Muscle layer of colon (tissue), 2 donors: ENCODE results near the gene IGIP.

Experiments
- H3K27ac ChIP-seq: one replicate; pipeline ENCODE4 v1.7.0; 2013; ENCODE audit warnings: low read depth, mild to moderate bottlenecking, low read length, moderate library complexity
- H3K27me3 ChIP-seq, 2 donors: one replicate each; pipeline ENCODE4 v1.7.0; 2013; ENCODE audit warnings: low read length in 2 of 2, mild to moderate bottlenecking in 2 of 2; ENCODE audit not compliant: insufficient read depth in 2 of 2, control insufficient read depth in 1 of 2
- H3K36me3 ChIP-seq: one replicate; pipeline ENCODE4 v1.7.0; 2013; ENCODE audit warnings: mild to moderate bottlenecking, low read length; ENCODE audit not compliant: insufficient read depth
- H3K4me1 ChIP-seq: one replicate; pipeline ENCODE4 v1.7.0; 2013; ENCODE audit warnings: mild to moderate bottlenecking, low read length; ENCODE audit not compliant: insufficient read depth
- H3K4me3 ChIP-seq, 2 donors: one replicate each; pipeline ENCODE4 v1.7.0; 2013; ENCODE audit warnings: low read length in 2 of 2, low read depth in 1 of 2, mild to moderate bottlenecking in 1 of 2, moderate library complexity in 1 of 2
- H3K9ac ChIP-seq: one replicate; pipeline ENCODE4 v1.7.0; 2013; ENCODE audit warnings: low read length
- H3K9me3 ChIP-seq: one replicate; pipeline ENCODE4 v1.7.0; 2013; ENCODE audit warnings: mild to moderate bottlenecking, low read length
- donor health status: abdominal sarcoma.
- donor health status: Adenocarcinoma of cecum.

The IGIP gene

GRCh38 chr5:140128376-140128775 lies 2.6 kb downstream of the IGIP start:
- no peak overlapping the region for H3K9ac ChIP-seq
- H3K36me3 ChIP-seq = no peaks in the 10 kb centered on the region
- peaks cover 16% of the 10 kb centered on the region for H3K4me1 ChIP-seq
- no peaks in the 10 kb centered on the region for H3K27me3 ChIP-seq
- H3K9me3 ChIP-seq = no peaks in the 10 kb centered on the region
- H3K27ac ChIP-seq = no peak overlapping the region
- no peak overlapping the region for H3K4me3 ChIP-seq

- H3K36me3 ChIP-seq = no peaks in the 10 kb centered on the region
Measured at GRCh38 chr5:140130949-140131733, 5.4 kb downstream of the IGIP start.

GRCh38 chr5:140131967-140132409 lies 6.3 kb downstream of the IGIP start:
- no peaks in the 10 kb centered on the region for H3K36me3 ChIP-seq
- H3K9me3 ChIP-seq = no peaks in the 10 kb centered on the region
- H3K27ac ChIP-seq = no peak overlapping the region
- no peaks in the 10 kb centered on the region for H3K27me3 ChIP-seq
- no peak overlapping the region for H3K4me3 ChIP-seq
- H3K4me1 ChIP-seq = peaks cover 13% of the 10 kb centered on the region
- no peak overlapping the region for H3K9ac ChIP-seq

More at GRCh38 chr5:140130949-140131733, 5.4 kb downstream of the IGIP start:
- peaks cover 13% of the 10 kb centered on the region for H3K4me1 ChIP-seq
- no peak overlapping the region for H3K4me3 ChIP-seq
- no peak overlapping the region for H3K9ac ChIP-seq
- no peaks in the 10 kb centered on the region for H3K9me3 ChIP-seq
- no peaks in the 10 kb centered on the region for H3K27me3 ChIP-seq
- H3K27ac ChIP-seq = no peak overlapping the region

DNA sequence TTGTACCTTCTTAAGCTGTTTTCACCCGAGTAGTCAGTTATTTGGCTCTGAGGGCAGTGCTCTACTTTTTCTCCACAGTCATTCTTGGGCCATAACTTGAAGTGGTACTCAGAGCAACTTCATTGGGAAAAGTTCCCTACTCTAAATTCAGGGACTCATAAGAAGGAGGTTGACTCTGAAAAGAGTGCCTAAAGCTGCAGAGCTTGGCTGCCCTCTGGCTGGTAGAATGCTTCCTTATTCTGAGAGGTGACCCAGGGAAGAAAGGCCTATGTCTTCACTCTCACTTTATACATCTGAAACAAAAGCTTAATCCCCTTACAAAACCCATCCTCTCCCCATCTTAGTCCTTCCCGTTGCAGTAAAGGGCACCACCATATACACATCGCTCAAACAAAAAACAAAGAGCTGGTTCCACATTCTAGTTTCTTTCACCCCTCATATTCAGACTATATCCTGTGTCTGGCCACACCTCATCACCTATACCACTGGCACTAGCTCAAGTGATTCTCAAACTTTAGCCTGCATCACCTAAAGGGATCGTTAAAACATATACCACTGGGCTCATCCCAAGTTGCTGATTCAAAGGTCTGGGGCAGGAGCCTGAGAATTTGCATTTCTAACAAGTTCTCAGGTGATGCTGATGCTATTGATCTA lies 7.9 kb downstream of the IGIP start:
- Histone ChIP-seq H3K4me1 (peaks cover 13% of the 10 kb centered on the region), H3K36me3 (no peaks in the 10 kb centered on the region), H3K9me3 (no peaks in the 10 kb centered on the region), H3K27me3 (no peaks in the 10 kb centered on the region), H3K27ac (no peak overlapping the region), H3K4me3 (no peak overlapping the region), H3K9ac (no peak overlapping the region)

DNA sequence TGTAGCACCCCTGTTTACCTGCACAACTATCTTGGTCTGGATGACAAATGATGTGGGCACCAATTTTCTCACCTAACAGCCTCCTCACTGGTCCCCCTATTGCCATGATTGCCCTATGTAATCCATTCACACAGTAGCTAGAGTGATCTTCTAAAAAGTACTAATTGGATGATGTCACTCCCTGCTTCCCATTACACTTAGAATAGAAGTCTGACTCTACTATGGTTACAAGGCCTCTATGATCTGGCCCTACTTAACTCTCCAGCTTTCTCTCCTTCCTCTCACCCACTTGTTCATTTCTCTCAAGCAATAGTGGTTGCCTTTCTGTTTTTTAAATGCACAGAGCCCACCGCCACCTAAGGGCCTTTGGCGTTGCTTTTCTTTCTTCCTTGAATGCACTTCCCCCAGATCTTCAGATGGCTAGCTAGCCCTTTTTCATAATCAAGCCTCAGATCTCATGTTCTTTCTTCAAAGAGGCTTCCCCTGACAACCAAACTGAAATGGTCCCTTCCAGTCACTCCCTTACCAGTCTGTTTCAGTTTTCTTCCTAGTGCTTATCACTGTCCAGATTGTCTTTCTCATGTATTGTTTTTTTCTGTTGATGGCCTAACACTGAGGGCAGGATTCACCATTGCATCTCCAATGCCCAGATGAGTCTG lies 8.7 kb downstream of the IGIP start:
- Histone ChIP-seq H3K36me3 (no peaks in the 10 kb centered on the region), H3K4me1 (peaks cover 13% of the 10 kb centered on the region), H3K9ac (no peak overlapping the region), H3K4me3 (no peak overlapping the region), H3K9me3 (no peaks in the 10 kb centered on the region), H3K27ac (no peak overlapping the region), H3K27me3 (no peaks in the 10 kb centered on the region)

DNA sequence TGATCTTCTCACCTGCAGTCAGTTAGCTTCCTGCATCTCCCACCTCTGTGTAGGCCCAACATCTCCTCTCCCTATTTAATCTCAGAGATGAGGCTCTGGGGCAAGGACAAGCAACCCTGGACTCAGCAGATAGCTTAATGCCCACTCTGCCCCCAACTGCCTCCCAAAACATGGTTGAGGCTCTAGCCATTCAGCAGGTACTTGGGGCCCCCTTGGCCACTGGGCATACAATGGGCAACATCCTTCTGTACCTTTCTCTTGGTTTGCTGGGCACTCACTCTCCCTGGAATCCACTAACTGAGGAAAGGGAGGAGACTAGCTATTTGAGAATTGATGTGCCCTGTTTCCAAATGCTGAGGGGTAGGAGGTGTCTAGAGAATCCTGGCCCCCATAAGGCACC lies 9.4 kb downstream of the IGIP start:
- Histone ChIP-seq H3K4me3 (no peak overlapping the region), H3K4me1 (peaks cover 13% of the 10 kb centered on the region), H3K9me3 (no peaks in the 10 kb centered on the region), H3K27me3 (no peaks in the 10 kb centered on the region), H3K9ac (no peak overlapping the region), H3K27ac (no peak overlapping the region), H3K36me3 (no peaks in the 10 kb centered on the region)

DNA sequence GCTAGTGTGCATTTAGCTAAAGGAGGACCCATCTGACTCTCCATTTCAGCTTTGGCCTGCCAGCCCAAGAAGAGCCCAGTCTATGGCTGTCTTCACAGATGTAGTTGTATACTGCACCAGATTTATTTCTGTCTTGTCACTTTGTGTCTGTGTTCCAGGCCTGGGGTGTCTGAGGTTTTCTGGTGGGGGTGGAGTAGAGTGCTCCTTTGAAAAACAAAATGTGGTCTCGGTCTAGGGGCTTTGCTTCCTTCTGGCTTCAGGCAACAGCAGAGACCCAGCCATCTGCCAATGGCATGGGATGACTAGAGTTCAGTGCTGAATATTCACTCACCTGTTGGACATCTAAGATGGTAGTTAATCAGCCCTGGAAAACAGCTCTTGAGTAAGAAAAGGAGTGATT lies 10.9 kb downstream of the IGIP start:
- no peak overlapping the region for H3K27ac ChIP-seq
- H3K4me1 ChIP-seq = peaks cover 8% of the 10 kb centered on the region
- H3K4me3 ChIP-seq = no peak overlapping the region
- no peaks in the 10 kb centered on the region for H3K36me3 ChIP-seq
- no peaks in the 10 kb centered on the region for H3K9me3 ChIP-seq
- H3K9ac ChIP-seq = no peak overlapping the region
- no peaks in the 10 kb centered on the region for H3K27me3 ChIP-seq

DNA sequence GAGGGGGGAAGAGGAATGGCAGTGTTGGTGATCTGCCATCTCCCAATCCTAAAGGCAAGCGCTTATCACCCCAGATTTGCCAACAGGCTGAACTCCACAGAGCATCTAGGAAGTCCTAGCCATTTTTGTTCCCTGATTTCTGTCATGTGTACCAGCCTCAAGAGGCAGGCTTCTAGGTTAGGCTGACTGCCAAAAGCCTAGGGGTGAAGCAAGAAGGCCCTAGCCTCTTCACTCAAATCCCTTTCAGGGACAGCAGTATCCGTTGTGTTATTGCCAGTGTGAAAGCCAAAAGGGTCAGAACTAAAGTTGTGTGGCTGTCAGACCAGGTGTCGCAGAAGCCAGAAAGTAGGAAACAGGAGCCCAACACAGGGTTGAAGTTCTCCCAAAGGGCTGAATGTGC lies 14.7 kb downstream of the IGIP start:
- Histone ChIP-seq H3K27me3 (no peaks in the 10 kb centered on the region), H3K4me3 (no peak overlapping the region), H3K9me3 (no peaks in the 10 kb centered on the region), H3K9ac (no peak overlapping the region), H3K27ac (no peak overlapping the region), H3K36me3 (no peaks in the 10 kb centered on the region), H3K4me1 (peaks cover 5% of the 10 kb centered on the region)

GRCh38 chr5:140141241-140141640 lies 15.5 kb downstream of the IGIP start:
- peaks cover 7% of the 10 kb centered on the region for H3K4me1 ChIP-seq
- H3K27me3 ChIP-seq = no peaks in the 10 kb centered on the region
- H3K9ac ChIP-seq = no peak overlapping the region
- H3K36me3 ChIP-seq = no peaks in the 10 kb centered on the region
- no peak overlapping the region for H3K27ac ChIP-seq
- H3K9me3 ChIP-seq = no peaks in the 10 kb centered on the region
- no peak overlapping the region for H3K4me3 ChIP-seq

DNA sequence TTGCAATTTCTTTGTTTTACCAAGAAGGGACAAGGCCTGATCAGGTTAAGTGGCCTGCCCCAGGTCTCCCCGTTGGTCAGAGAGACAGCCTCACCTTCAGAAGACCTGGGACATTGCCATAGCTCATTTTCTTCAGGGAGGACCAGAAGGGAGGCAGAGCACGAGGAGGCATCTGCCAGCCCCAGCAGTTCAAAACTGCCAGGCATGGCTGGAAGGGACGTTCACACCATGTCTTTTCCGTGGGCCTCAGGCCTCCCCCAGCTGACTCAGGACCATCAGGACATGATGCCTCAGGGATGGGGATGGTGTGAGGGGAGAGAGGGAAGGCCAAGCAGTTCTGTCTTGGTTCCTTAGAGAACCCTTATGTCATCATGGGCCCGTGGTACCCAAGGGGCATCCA lies 16.5 kb downstream of the IGIP start:
- Histone ChIP-seq H3K36me3 (no peaks in the 10 kb centered on the region), H3K9me3 (no peaks in the 10 kb centered on the region), H3K27ac (no peak overlapping the region), H3K4me1 (peaks cover 7% of the 10 kb centered on the region), H3K4me3 (no peak overlapping the region), H3K9ac (no peak overlapping the region), H3K27me3 (no peaks in the 10 kb centered on the region)

- no peaks in the 10 kb centered on the region for H3K9me3 ChIP-seq
Measured at GRCh38 chr5:140142856-140143255, 17.1 kb downstream of the IGIP start.

More at GRCh38 chr5:140142856-140143255, 17.1 kb downstream of the IGIP start:
- H3K9ac ChIP-seq = no peak overlapping the region
- no peaks in the 10 kb centered on the region for H3K36me3 ChIP-seq
- H3K27ac ChIP-seq = no peak overlapping the region
- H3K4me1 ChIP-seq = peaks cover 7% of the 10 kb centered on the region
- H3K27me3 ChIP-seq = no peaks in the 10 kb centered on the region
- no peak overlapping the region for H3K4me3 ChIP-seq
